Parathyroid adenoma (tissue), 2 donors: ENCODE measurements around the gene AKR1B15.
A peak's percentile ranks its signal among the peaks of the same experiment; 100 is the strongest.

Experiments used
- H2AFZ ChIP-seq: fragments of 300-600 bp; sonication (generic); one replicate; pipeline ENCODE4 v1.7.0; 2017; ENCODE audit warnings: antibody characterized with exemption, mild to moderate bottlenecking
- H3K27ac ChIP-seq: fragments of 300-600 bp; sonication (generic); one replicate; pipeline ENCODE4 v1.7.0; 2017
- H3K27me3 ChIP-seq: fragments of 300-600 bp; sonication (generic); one replicate; pipeline ENCODE4 v1.7.0; 2017; ENCODE audit warnings: low read length; ENCODE audit not compliant: control insufficient read depth, insufficient read depth
- H3K36me3 ChIP-seq: fragments of 300-600 bp; sonication (generic); one replicate; pipeline ENCODE4 v1.7.0; 2017; ENCODE audit warnings: low read length; ENCODE audit not compliant: control insufficient read depth, insufficient read depth
- H3K4me1 ChIP-seq: fragments of 300-600 bp; sonication (generic); one replicate; pipeline ENCODE4 v1.7.0; 2017; ENCODE audit warnings: control low read depth
- H3K4me2 ChIP-seq: fragments of 300-600 bp; sonication (generic); one replicate; pipeline ENCODE4 v1.7.0; 2017; ENCODE audit warnings: low read length
- H3K4me3 ChIP-seq: fragments of 300-600 bp; sonication (generic); one replicate; pipeline ENCODE4 v1.7.0; 2017; ENCODE audit warnings: low read depth, low read length
- H3K79me2 ChIP-seq: fragments of 300-600 bp; sonication (generic); one replicate; pipeline ENCODE4 v1.7.0; 2017; ENCODE audit warnings: control low read depth
- H3K9ac ChIP-seq: fragments of 300-600 bp; sonication (generic); one replicate; pipeline ENCODE4 v1.7.0; 2017; ENCODE audit warnings: mild to moderate bottlenecking
- H3K9me3 ChIP-seq: fragments of 300-600 bp; sonication (generic); one replicate; pipeline ENCODE4 v1.7.0; 2017; ENCODE audit warnings: low read length; ENCODE audit not compliant: control insufficient read depth
- TF ChIP-seq, protein P1 (sequence below): fragments of 300-600 bp; sonication (generic); IDR thresholded peaks from one replicate; pipeline ENCODE4 v1.7.0; 2017; ENCODE audit warnings: antibody characterized with exemption, mild to moderate bottlenecking
- donor health status: primary hyperparathyroidism.

The AKR1B15 gene

DNA sequence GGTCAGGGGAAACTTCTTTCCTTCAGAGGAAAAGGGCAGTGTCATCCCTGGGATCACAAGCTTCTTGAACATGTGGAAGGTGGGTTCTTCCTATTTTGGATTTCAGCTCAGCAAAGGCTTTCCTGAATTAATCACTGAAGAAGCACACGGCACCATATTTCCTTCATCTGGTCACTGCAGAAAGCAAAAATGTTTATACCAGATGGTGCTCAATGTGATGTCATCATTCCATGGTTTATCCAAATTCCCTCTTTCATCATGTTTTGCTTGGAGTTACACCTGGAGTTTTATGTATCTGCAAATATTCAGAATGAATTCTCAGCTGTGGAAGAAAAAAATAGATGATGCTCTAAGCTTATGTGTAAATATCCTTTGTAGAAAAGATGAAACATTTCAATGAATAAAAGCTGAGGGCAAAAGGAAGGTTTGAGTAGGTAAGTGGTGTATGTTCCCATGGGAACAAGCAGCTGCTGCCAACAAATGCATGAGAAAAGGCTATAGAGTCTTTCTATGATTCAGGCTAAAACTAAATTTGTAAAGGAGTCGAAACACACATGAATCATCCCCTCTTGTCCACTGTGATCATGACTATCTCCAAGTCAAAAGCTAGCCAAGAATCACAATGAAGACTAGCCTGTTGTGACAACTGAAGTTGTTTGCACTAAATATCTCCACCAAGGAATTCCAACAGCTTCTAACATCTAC lies 70.9 kb downstream of the AKR1B15 start:
- Histone ChIP-seq H3K27ac (no peak overlapping the region), H2AFZ (peak overlapping the region; percentile 30), H3K9me3 (no peaks in the 10 kb centered on the region), H3K4me3 (no peak overlapping the region), H3K79me2 (no peaks in the 10 kb centered on the region), H3K27me3 (no peaks in the 10 kb centered on the region), H3K36me3 (no peaks in the 10 kb centered on the region), H3K4me2 (no peak overlapping the region), H3K4me1 (no peaks in the 10 kb centered on the region), H3K9ac (no peak overlapping the region)
- TF ChIP-seq, protein P1, sequence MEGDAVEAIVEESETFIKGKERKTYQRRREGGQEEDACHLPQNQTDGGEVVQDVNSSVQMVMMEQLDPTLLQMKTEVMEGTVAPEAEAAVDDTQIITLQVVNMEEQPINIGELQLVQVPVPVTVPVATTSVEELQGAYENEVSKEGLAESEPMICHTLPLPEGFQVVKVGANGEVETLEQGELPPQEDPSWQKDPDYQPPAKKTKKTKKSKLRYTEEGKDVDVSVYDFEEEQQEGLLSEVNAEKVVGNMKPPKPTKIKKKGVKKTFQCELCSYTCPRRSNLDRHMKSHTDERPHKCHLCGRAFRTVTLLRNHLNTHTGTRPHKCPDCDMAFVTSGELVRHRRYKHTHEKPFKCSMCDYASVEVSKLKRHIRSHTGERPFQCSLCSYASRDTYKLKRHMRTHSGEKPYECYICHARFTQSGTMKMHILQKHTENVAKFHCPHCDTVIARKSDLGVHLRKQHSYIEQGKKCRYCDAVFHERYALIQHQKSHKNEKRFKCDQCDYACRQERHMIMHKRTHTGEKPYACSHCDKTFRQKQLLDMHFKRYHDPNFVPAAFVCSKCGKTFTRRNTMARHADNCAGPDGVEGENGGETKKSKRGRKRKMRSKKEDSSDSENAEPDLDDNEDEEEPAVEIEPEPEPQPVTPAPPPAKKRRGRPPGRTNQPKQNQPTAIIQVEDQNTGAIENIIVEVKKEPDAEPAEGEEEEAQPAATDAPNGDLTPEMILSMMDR: no peak

DNA sequence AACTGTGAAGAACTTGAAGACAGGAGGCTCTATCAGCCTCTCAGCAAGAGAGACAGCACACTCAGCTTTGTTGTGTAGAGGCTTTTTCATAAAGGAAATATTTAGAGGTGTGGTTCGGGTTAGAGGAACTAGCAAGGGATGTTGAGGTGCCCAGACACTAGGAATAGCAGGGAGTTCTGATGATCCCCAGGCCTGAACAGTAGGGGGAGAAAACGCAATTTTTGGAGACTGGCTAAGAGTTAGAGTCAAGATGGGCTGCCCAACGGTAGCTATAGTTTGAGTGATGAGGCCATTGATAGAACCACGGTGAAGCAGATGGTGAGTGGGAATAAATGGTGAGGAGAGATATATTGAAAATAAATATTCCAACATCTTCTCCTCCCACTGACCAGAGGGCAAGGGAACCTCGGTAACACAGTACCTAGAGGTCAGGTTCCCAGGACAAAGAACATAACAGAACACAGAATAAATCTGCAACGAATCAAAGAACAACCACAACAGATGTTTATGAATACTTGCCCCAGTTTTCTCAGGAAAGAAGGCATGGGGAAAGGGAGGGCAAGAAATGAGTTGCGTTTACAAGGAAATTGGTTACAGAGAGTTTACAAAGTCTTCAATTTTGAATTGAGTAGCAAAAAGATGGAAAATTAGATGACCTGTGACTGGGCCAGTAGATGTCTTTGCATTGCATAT lies 73.5 kb downstream of the AKR1B15 start:
- Histone ChIP-seq H3K4me1 (no peaks in the 10 kb centered on the region), H3K9me3 (no peaks in the 10 kb centered on the region), H3K4me2 (no peak overlapping the region), H3K4me3 (no peak overlapping the region), H3K27me3 (no peaks in the 10 kb centered on the region), H3K27ac (no peak overlapping the region), H2AFZ (no peak overlapping the region), H3K36me3 (no peaks in the 10 kb centered on the region), H3K79me2 (no peaks in the 10 kb centered on the region), H3K9ac (no peak overlapping the region)
- TF ChIP-seq, protein P1: no peak

DNA sequence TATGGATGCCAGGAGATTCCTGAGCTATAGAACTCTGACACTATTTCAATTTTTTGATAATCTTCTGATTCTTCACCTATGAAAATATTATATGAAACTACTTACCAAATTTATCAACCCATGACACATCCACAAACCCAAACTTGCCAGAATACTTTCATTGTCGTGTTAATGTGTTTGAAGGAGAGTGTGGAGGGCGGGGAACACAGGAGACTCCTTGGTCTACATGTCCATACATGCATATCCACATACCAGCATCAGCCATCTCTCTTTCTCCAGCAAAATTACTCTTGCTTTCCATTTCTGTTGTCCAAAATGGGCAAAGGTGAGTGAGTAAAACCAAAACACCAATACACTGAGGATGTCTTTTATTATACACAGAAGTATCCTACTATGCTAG lies 74.3 kb downstream of the AKR1B15 start:
- no peaks in the 10 kb centered on the region for H3K4me1 ChIP-seq
- no peaks in the 10 kb centered on the region for H3K27me3 ChIP-seq
- H3K9me3 ChIP-seq: no peaks in the 10 kb centered on the region
- no peaks in the 10 kb centered on the region for H3K36me3 ChIP-seq
- no peak overlapping the region for H3K4me2 ChIP-seq
- H3K4me3 ChIP-seq: no peak overlapping the region
- no peaks in the 10 kb centered on the region for H3K79me2 ChIP-seq
- no peak overlapping the region for H3K9ac ChIP-seq
- TF ChIP-seq, protein P1: no peak
- no peak overlapping the region for H3K27ac ChIP-seq
- H2AFZ ChIP-seq: no peak overlapping the region

DNA sequence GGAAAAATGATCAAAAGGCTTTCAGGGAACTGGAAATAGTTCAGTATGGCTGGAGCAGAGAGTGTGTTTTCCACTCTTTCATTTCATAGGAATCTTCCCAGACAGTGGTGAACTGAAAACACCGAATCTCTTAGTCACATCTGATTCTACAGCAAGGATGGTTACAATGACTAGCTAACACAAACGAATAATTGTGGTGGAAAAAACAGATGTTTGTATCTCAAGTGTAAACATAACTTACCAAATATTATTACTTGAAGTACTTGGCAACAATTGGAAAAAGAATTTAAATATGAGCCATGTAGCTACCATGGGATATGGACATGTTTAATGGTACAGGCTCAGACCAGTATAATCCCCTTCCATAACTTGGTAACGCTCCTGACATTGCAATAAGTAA lies 76.6 kb downstream of the AKR1B15 start:
- H3K36me3 ChIP-seq: no peaks in the 10 kb centered on the region
- no peaks in the 10 kb centered on the region for H3K4me1 ChIP-seq
- no peak overlapping the region for H2AFZ ChIP-seq
- H3K27me3 ChIP-seq: no peaks in the 10 kb centered on the region
- TF ChIP-seq, protein P1: no peak
- H3K27ac ChIP-seq: no peak overlapping the region
- no peaks in the 10 kb centered on the region for H3K79me2 ChIP-seq
- H3K9ac ChIP-seq: no peak overlapping the region
- H3K9me3 ChIP-seq: no peaks in the 10 kb centered on the region
- H3K4me2 ChIP-seq: no peak overlapping the region
- H3K4me3 ChIP-seq: no peak overlapping the region
